PC-9 (cell line): ENCODE results near the gene CPN1. TPM values are rescaled to one million over a fixed set of nuclear protein-coding genes. Genes with fewer than 3 reads are reported as not detected.

ENCODE experiments used
- BruUV-seq: library from RNA; stranded (reverse); fragments of 400-500 nt; replicated peaks from 2 replicates; lab custom pipeline; 2021; lab: Mats Ljungman, UMichigan
- CTCF ChIA-PET: fragments of 300-600 bp; sonication (Branson Sonifier 250); formaldehyde crosslinking; loops from one replicate; lab custom pipeline; 2022; ENCODE audit warnings: antibody characterized with exemption; lab: Charles Lee
- POLR2A ChIA-PET: fragments of 300-600 bp; sonication (Branson Sonifier 250); formaldehyde crosslinking; loops from one replicate; lab custom pipeline; 2022; ENCODE audit warnings: antibody characterized with exemption; ENCODE audit not compliant: unreplicated experiment; lab: Charles Lee
- DNase-seq, 2 experiments: peaks; one replicate each; pipeline versions ENCODE4 v3.0.0 to v3.0.0-alpha.2; 2015 to 2022; ENCODE audit warnings: mixed read lengths in 1 of 2
- H2AFZ ChIP-seq: fragments of 200-600 bp; sonication (generic); 2 replicates; pipeline ENCODE4 v1.8.1; 2017; ENCODE audit warnings: antibody characterized with exemption
- H3F3A ChIP-seq: fragments of 200-600 bp; sonication (generic); 2 replicates; pipeline ENCODE4 v1.8.1; 2017; ENCODE audit warnings: antibody characterized with exemption, mild to moderate bottlenecking, low read depth; ENCODE audit not compliant: insufficient read depth
- H3K27ac ChIP-seq: fragments of 200-600 bp; sonication (generic); 2 replicates; pipeline ENCODE4 v1.6.1; 2016; ENCODE audit warnings: mixed run types
- H3K27me3 ChIP-seq: fragments of 200-600 bp; sonication (generic); 2 replicates; pipeline ENCODE4 v1.6.1; 2016; ENCODE audit warnings: low read depth, mixed run types; ENCODE audit not compliant: insufficient read depth
- H3K36me3 ChIP-seq: fragments of 200-600 bp; sonication (generic); 2 replicates; pipeline ENCODE4 v1.6.1; 2016; ENCODE audit warnings: low read depth, mixed run types
- H3K4me1 ChIP-seq: fragments of 200-600 bp; sonication (generic); replicated peaks from 2 replicates; pipeline ENCODE4 v1.6.1; 2016; ENCODE audit warnings: mixed run types; ENCODE audit not compliant: insufficient read depth
- H3K4me2 ChIP-seq: fragments of 200-600 bp; sonication (generic); 2 replicates; pipeline ENCODE4 v1.6.1; 2017; ENCODE audit warnings: mixed run types
- H3K4me3 ChIP-seq: fragments of 200-600 bp; sonication (generic); 2 replicates; pipeline ENCODE4 v1.6.1; 2016; ENCODE audit warnings: mixed run types
- H3K79me2 ChIP-seq: fragments of 200-600 bp; sonication (generic); 2 replicates; pipeline ENCODE4 v1.6.1; 2017; ENCODE audit warnings: low read depth, mixed run types
- H3K9me2 ChIP-seq: fragments of 200-600 bp; sonication (generic); 2 replicates; pipeline ENCODE4 v1.8.1; 2017; ENCODE audit warnings: mild to moderate bottlenecking; ENCODE audit not compliant: insufficient read depth
- H3K9me3 ChIP-seq: fragments of 200-600 bp; sonication (generic); 2 replicates; pipeline ENCODE4 v1.8.1; 2016; ENCODE audit warnings: low read depth; ENCODE audit not compliant: insufficient read depth
- H4K20me1 ChIP-seq: fragments of 200-600 bp; sonication (generic); 2 replicates; pipeline ENCODE4 v1.8.1; 2017; ENCODE audit not compliant: insufficient read depth
- EZH2 ChIP-seq: fragments of 200-600 bp; sonication (generic); IDR thresholded peaks from 2 replicates; pipeline ENCODE4 v1.8.0; 2017; ENCODE audit warnings: antibody characterized with exemption, low read depth
- intact Hi-C: fragments of 100-400 bp; cut with micrococcal nuclease; formaldehyde crosslinking; loops from one replicate; pipeline ENCODE4 v1.10.0; 2022; ENCODE audit not compliant: unreplicated experiment
- total RNA-seq: library from RNA; stranded (reverse); gene quantifications from 2 replicates; pipeline ENCODE4 v1.2.3, GENCODE V29; 2021
- TF ChIP-seq, protein P1 (sequence below): fragments of 200-600 bp; sonication (generic); conservative IDR thresholded peaks from 2 replicates; pipeline ENCODE4 v1.6.1; 2017; ENCODE audit warnings: mixed run types, antibody characterized with exemption, mild to moderate bottlenecking, moderate library complexity

Gene CPN1
- total RNA-seq, 1 experiment from 2014 or later = not detected

GRCh38 chr10:99995269-99995668 lies 86.4 kb downstream of the CPN1 start:
- no peak overlapping the region for H3K27ac ChIP-seq
- BruUV-seq = no TSS peak
- H3K4me3 ChIP-seq = no peak overlapping the region
- DNase-seq = no peak
- H2AFZ ChIP-seq = no peak overlapping the region
- no peak for TF ChIP-seq EZH2
- TF ChIP-seq, protein P1, sequence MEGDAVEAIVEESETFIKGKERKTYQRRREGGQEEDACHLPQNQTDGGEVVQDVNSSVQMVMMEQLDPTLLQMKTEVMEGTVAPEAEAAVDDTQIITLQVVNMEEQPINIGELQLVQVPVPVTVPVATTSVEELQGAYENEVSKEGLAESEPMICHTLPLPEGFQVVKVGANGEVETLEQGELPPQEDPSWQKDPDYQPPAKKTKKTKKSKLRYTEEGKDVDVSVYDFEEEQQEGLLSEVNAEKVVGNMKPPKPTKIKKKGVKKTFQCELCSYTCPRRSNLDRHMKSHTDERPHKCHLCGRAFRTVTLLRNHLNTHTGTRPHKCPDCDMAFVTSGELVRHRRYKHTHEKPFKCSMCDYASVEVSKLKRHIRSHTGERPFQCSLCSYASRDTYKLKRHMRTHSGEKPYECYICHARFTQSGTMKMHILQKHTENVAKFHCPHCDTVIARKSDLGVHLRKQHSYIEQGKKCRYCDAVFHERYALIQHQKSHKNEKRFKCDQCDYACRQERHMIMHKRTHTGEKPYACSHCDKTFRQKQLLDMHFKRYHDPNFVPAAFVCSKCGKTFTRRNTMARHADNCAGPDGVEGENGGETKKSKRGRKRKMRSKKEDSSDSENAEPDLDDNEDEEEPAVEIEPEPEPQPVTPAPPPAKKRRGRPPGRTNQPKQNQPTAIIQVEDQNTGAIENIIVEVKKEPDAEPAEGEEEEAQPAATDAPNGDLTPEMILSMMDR = no peak
- no peaks in the 10 kb centered on the region for H3K4me1 ChIP-seq
- intact Hi-C loops = no loop called here
- no peaks in the 10 kb centered on the region for H3F3A ChIP-seq
- peaks cover 53% of the 10 kb centered on the region for H3K79me2 ChIP-seq
- H3K36me3 ChIP-seq = no peaks in the 10 kb centered on the region
- H4K20me1 ChIP-seq = no peaks in the 10 kb centered on the region
- no peak overlapping the region for H3K4me2 ChIP-seq
- no peaks in the 10 kb centered on the region for H3K9me3 ChIP-seq
- ChIA-PET POLR2A (no interaction called here), CTCF (no interaction called here)
- H3K27me3 ChIP-seq = no peaks in the 10 kb centered on the region
- H3K9me2 ChIP-seq = no peaks in the 10 kb centered on the region

GRCh38 chr10:99994801-99995200 lies 86.9 kb downstream of the CPN1 start:
- Histone ChIP-seq H3K36me3 (no peaks in the 10 kb centered on the region), H3K4me2 (no peak overlapping the region), H4K20me1 (no peaks in the 10 kb centered on the region), H3F3A (no peaks in the 10 kb centered on the region), H3K9me2 (no peaks in the 10 kb centered on the region), H3K9me3 (no peaks in the 10 kb centered on the region), H3K27ac (no peak overlapping the region), H3K4me1 (no peaks in the 10 kb centered on the region), H2AFZ (no peak overlapping the region), H3K27me3 (no peaks in the 10 kb centered on the region), H3K79me2 (peaks cover 55% of the 10 kb centered on the region), H3K4me3 (no peak overlapping the region)
- ChIA-PET CTCF (no interaction called here), POLR2A (no interaction called here)
- no TSS peak for BruUV-seq
- intact Hi-C loops = no loop called here
- DNase-seq = no peak
- TF ChIP-seq EZH2 = no peak
- TF ChIP-seq, protein P1 = no peak

- Histone ChIP-seq H3K4me1 (no peaks in the 10 kb centered on the region), H3K79me2 (peaks cover 48% of the 10 kb centered on the region), H3K9me3 (no peaks in the 10 kb centered on the region), H3K9me2 (no peaks in the 10 kb centered on the region), H3K27ac (no peak overlapping the region), H2AFZ (no peak overlapping the region), H3F3A (no peaks in the 10 kb centered on the region), H3K27me3 (no peaks in the 10 kb centered on the region), H3K4me2 (no peak overlapping the region), H3K4me3 (no peak overlapping the region), H3K36me3 (no peaks in the 10 kb centered on the region), H4K20me1 (no peaks in the 10 kb centered on the region)
- intact Hi-C loops = no loop called here
- TF ChIP-seq EZH2 = no peak
- TF ChIP-seq, protein P1 = no peak
- no peak for DNase-seq
- ChIA-PET CTCF (no interaction called here), POLR2A (no interaction called here)
- no TSS peak for BruUV-seq
These were observed 87.7 kb downstream of the CPN1 start for GRCh38 chr10:99993701-99994689.

Other genes starting within 250 kb of the CPN1 start
- gene DNMBP, start 71.9 kb downstream of the CPN1 start, total RNA-seq = 11.8 and 14.9 TPM in 2 replicates
- 18.6 and 24.9 TPM in 2 replicates for gene ERLIN1, start 104.2 kb upstream of the CPN1 start, total RNA-seq
- 6.2 and 7.8 TPM in 2 replicates for gene CHUK, start 147.7 kb upstream of the CPN1 start, total RNA-seq
- gene CWF19L1, start 185.8 kb upstream of the CPN1 start, total RNA-seq = 17.9 and 20.4 TPM in 2 replicates
- 9.9 and 17.9 TPM in 2 replicates for gene BLOC1S2, start 204.8 kb upstream of the CPN1 start, total RNA-seq
- gene PKD2L1, start 248.4 kb upstream of the CPN1 start, total RNA-seq = not detected in 2 replicates